Keratinocyte (primary cell): Measurements from ENCODE around the gene GLT8D2. TPM values are rescaled to one million over a fixed set of nuclear protein-coding genes. Genes with fewer than 3 reads are reported as not detected.

Source experiments
- DNase-seq: peaks from one replicate; pipeline ENCODE4 v3.0.0-alpha.2; 2011; ENCODE audit warnings: low read depth, missing footprints, low spot score
- FAIRE-seq: peaks from 2 replicates; lab custom pipeline; 2011; peaks lifted over from hg19 to GRCh38; lab: Jason Lieb, UNC
- H2AFZ ChIP-seq: 2 replicates; pipeline ENCODE4 v1.6.0; 2012; ENCODE audit warnings: low read length, control low read depth, inconsistent platforms; ENCODE audit not compliant: control insufficient read depth
- H3K27ac ChIP-seq: 2 replicates; pipeline ENCODE4 v1.5.1; 2011; ENCODE audit warnings: low read length; ENCODE audit not compliant: control insufficient read depth, insufficient read depth
- H3K27me3 ChIP-seq: 3 replicates; pipeline ENCODE4 v1.6.0; 2011; ENCODE audit warnings: low read length; ENCODE audit not compliant: control insufficient read depth, insufficient read depth; ENCODE audit errors: extremely low read depth
- H3K36me3 ChIP-seq, 2 experiments: 2 replicates in 1 of 2; 3 replicates in 1 of 2; pipeline ENCODE4 v1.5.1; 2011; ENCODE audit warnings: low read length in 2 of 2, mild to moderate bottlenecking in 1 of 2; ENCODE audit not compliant: control insufficient read depth in 2 of 2, insufficient read depth in 2 of 2; ENCODE audit errors: extremely low read depth in 1 of 2
- H3K4me1 ChIP-seq: 3 replicates; pipeline ENCODE4 v1.5.1; 2011; ENCODE audit warnings: low read length; ENCODE audit not compliant: control insufficient read depth, insufficient read depth; ENCODE audit errors: extremely low read depth
- H3K4me2 ChIP-seq: 3 replicates; pipeline ENCODE4 v1.6.0; 2011; ENCODE audit warnings: low read depth, low read length; ENCODE audit not compliant: control insufficient read depth, insufficient read depth; ENCODE audit errors: extremely low read depth
- H3K4me3 ChIP-seq, 3 experiments: fragments of 200-600 bp in 1 of 3; sonication (generic) in 1 of 3; 2 replicates in 2 of 3; 3 replicates in 1 of 3; pipeline ENCODE4 v1.5.1; 2011 to 2016; ENCODE audit warnings: low read length in 3 of 3, mild to moderate bottlenecking in 3 of 3, control low read depth in 2 of 3, inconsistent platforms in 1 of 3, low read depth in 1 of 3, mixed read lengths in 1 of 3, mixed run types in 1 of 3, moderate library complexity in 1 of 3; ENCODE audit not compliant: control insufficient read depth in 2 of 3, insufficient read depth in 2 of 3; ENCODE audit errors: extremely low read depth in 1 of 3
- H3K79me2 ChIP-seq: 2 replicates; pipeline ENCODE4 v1.6.0; 2012; ENCODE audit warnings: low read length; ENCODE audit not compliant: control insufficient read depth, insufficient read depth
- H3K9ac ChIP-seq: 3 replicates; pipeline ENCODE4 v1.6.0; 2011; ENCODE audit warnings: low read length; ENCODE audit not compliant: control insufficient read depth, insufficient read depth; ENCODE audit errors: extremely low read depth
- H3K9me1 ChIP-seq: 3 replicates; pipeline ENCODE4 v1.6.0; 2011; ENCODE audit warnings: low read length; ENCODE audit not compliant: control insufficient read depth, insufficient read depth; ENCODE audit errors: extremely low read depth
- H3K9me3 ChIP-seq: 2 replicates; pipeline ENCODE4 v1.5.1; 2012; ENCODE audit warnings: low read depth, low read length; ENCODE audit not compliant: control insufficient read depth
- H4K20me1 ChIP-seq: 3 replicates; pipeline ENCODE4 v1.6.0; 2011; ENCODE audit warnings: low read length; ENCODE audit not compliant: control insufficient read depth, insufficient read depth; ENCODE audit errors: extremely low read depth
- CTCF ChIP-seq, 3 experiments: IDR thresholded peaks in 1 of 3; conservative IDR thresholded peaks in 1 of 3; optimal IDR thresholded peaks in 1 of 3; 2 replicates in 2 of 3; 3 replicates in 1 of 3; pipeline versions ENCODE3 to v1.5.1; 2011; ENCODE audit warnings: low read length in 3 of 3, mild to moderate bottlenecking in 3 of 3, moderate library complexity in 2 of 3, control low read depth in 1 of 3, inconsistent platforms in 1 of 3; ENCODE audit not compliant: insufficient read depth in 2 of 3; ENCODE audit errors: extremely low read depth in 1 of 3
- EZH2 ChIP-seq: IDR thresholded peaks from one replicate; pipeline ENCODE4 v1.6.1; 2012; ENCODE audit warnings: inconsistent platforms, mild to moderate bottlenecking, low read length, moderate library complexity
- dilution Hi-C: fragments of 300-500 bp; cut with MboI; formaldehyde crosslinking; loops from one replicate; pipeline ENCODE4 v1.7.0; 2020; ENCODE audit warnings: low sequenced_read_pairs; ENCODE audit not compliant: extremely low pct_ligation_motif_present
- polyA plus RNA-seq, 5 experiments: library from polyadenylated mRNA; depleted of rRNA in 3 of 5; stranded (reverse) in 3 of 5; stranded (forward) in 1 of 5; unstranded in 1 of 5; fragments of >200 nt; gene quantifications; 1 replicate in 1 of 5; 2 replicates in 3 of 5; 3 replicates in 1 of 5; pipeline versions ENCODE4 v1.2.1 to v1.2.3, GENCODE V29; 2011 to 2012; ENCODE audit warnings: missing spikeins in 2 of 5, low read depth in 1 of 5, low replicate concordance in 1 of 5

Gene GLT8D2
- polyA plus RNA-seq, 1 donor (not counting 4 experiments of a cell fraction or from before 2014, with no cell fraction given) = 1.4 TPM

GRCh38 chr12:104060791-104061190 is 10.8 kb upstream of the GLT8D2 start:
- H3K36me3 ChIP-seq = no peaks in the 10 kb centered on the region
- DNase-seq (peak; percentile 38), FAIRE-seq (peak; percentile 53)
- no peaks in the 10 kb centered on the region for H4K20me1 ChIP-seq
- H3K4me3 ChIP-seq = no peak overlapping the region
- no peaks in the 10 kb centered on the region for H3K9me3 ChIP-seq
- dilution Hi-C loops = no loop called here
- H3K27ac ChIP-seq = no peak overlapping the region
- H3K9ac ChIP-seq = no peak overlapping the region
- peaks cover 9% of the 10 kb centered on the region for H3K79me2 ChIP-seq
- H2AFZ ChIP-seq = no peak overlapping the region
- H3K9me1 ChIP-seq = no peaks in the 10 kb centered on the region
- H3K4me1 ChIP-seq = peaks cover 26% of the 10 kb centered on the region
- TF ChIP-seq EZH2 (no peak), CTCF (optimal IDR thresholded peaks at IDR 0.05 in 1 of 3, IDR thresholded peaks at IDR 0.05 in 1 of 3, conservative IDR thresholded peaks at IDR 0.05 in 1 of 3; ENCODE audit: extremely low read depth in 1 of 3, insufficient read depth in 2 of 3, low read length in 3 of 3) (no peak)
- H3K27me3 ChIP-seq = no peaks in the 10 kb centered on the region
- no peak overlapping the region for H3K4me2 ChIP-seq

GRCh38 chr12:104059963-104060362 is 10.0 kb upstream of the GLT8D2 start:
- no peak for DNase-seq
- no peaks in the 10 kb centered on the region for H3K27me3 ChIP-seq
- no peaks in the 10 kb centered on the region for H4K20me1 ChIP-seq

More at GRCh38 chr12:104059963-104060362, 10.0 kb upstream of the GLT8D2 start:
- no peak for FAIRE-seq
- Histone ChIP-seq H3K4me2 (no peak overlapping the region), H3K36me3 (no peaks in the 10 kb centered on the region), H3K9ac (no peak overlapping the region), H3K4me1 (peaks cover 21% of the 10 kb centered on the region), H2AFZ (no peak overlapping the region), H3K79me2 (peaks cover 2% of the 10 kb centered on the region), H3K9me1 (no peaks in the 10 kb centered on the region), H3K9me3 (no peaks in the 10 kb centered on the region), H3K4me3 (no peak overlapping the region), H3K27ac (no peak overlapping the region)
- dilution Hi-C loops = no loop called here
- no peak for TF ChIP-seq CTCF (optimal IDR thresholded peaks at IDR 0.05 in 1 of 3, IDR thresholded peaks at IDR 0.05 in 1 of 3, conservative IDR thresholded peaks at IDR 0.05 in 1 of 3; ENCODE audit: extremely low read depth in 1 of 3, insufficient read depth in 2 of 3, low read length in 3 of 3)
- TF ChIP-seq EZH2 = no peak
